HCT116 (cell line): ENCODE data around the gene AXIN2. TPM values are rescaled to one million over a fixed set of nuclear protein-coding genes. Genes with fewer than 3 reads are reported as not detected.

Source experiments
- ATAC-seq: fragments of 200-7000 bp; cut with Tn5 transposase; 2 replicates; pipeline ENCODE4 v1.9.1; 2020; ENCODE audit warnings: mild to moderate bottlenecking, moderate library complexity
- BruUV-seq: library from RNA; stranded (reverse); fragments of 400-500 nt; replicated peaks from 2 replicates; lab custom pipeline; 2021; lab: Mats Ljungman, UMichigan
- CTCF ChIA-PET: fragments of 300-600 bp; sonication (Branson Sonifier 250); formaldehyde crosslinking; loops from one replicate; lab custom pipeline; 2021; ENCODE audit warnings: antibody characterized with exemption; lab: Charles Lee
- POLR2A ChIA-PET: fragments of 300-600, 350-600 bp; sonication (Branson Sonifier 250); formaldehyde crosslinking; loops from one replicate; lab custom pipeline; 2021; ENCODE audit warnings: antibody characterized with exemption; lab: Charles Lee
- RAD21 ChIA-PET, 2 experiments: fragments of 300-600 bp; sonication (Branson Sonifier 250); formaldehyde crosslinking; loops; one replicate each; lab custom pipeline; 2023; ENCODE audit warnings: low total read pairs in 2 of 2; ENCODE audit not compliant: uncharacterized antibody in 2 of 2, unreplicated experiment in 2 of 2, low non-redundant PET in 1 of 2; lab: Charles Lee
- DNase-seq: peaks from one replicate; pipeline ENCODE4 v3.0.0-alpha.2; 2010; ENCODE audit warnings: low read depth, low spot score
- H2AFZ ChIP-seq: fragments of 200-600 bp; shearing (Covaris generic), sonication (generic); 2 replicates; pipeline ENCODE4 v1.6.1; 2017; ENCODE audit warnings: low read depth, mixed run types, mixed read lengths, antibody characterized with exemption, low read length; ENCODE audit not compliant: poor library complexity, severe bottlenecking
- H3K27ac ChIP-seq: 2 replicates; pipeline ENCODE4 v1.5.1; 2012; ENCODE audit warnings: low read depth, low read length
- H3K27me3 ChIP-seq: fragments of 200-600 bp; sonication (generic); 2 replicates; pipeline ENCODE4 v1.6.1; 2016; ENCODE audit warnings: mixed run types, low read length, mixed read lengths; ENCODE audit not compliant: insufficient read depth
- H3K36me3 ChIP-seq, 2 experiments: fragments of 200-500 bp in 1 of 2; fragments of 200-600 bp in 1 of 2; sonication (Bioruptor generic) in 1 of 2; sonication (generic) in 1 of 2; 2 replicates each; pipeline versions ENCODE4 v1.5.1 to v1.6.1; 2014 to 2016; ENCODE audit warnings: low read length in 2 of 2, inconsistent platforms in 1 of 2, mixed read lengths in 1 of 2, mixed run types in 1 of 2; ENCODE audit not compliant: insufficient read depth in 2 of 2, control insufficient read depth in 1 of 2
- H3K4me1 ChIP-seq, 2 experiments: fragments of 200-600 bp in 1 of 2; sonication (generic) in 1 of 2; 2 replicates each; pipeline versions ENCODE4 v1.5.1 to v1.6.1; 2012 to 2017; ENCODE audit warnings: low read length in 2 of 2, inconsistent platforms in 1 of 2, mild to moderate bottlenecking in 1 of 2, mixed read lengths in 1 of 2, mixed run types in 1 of 2, moderate library complexity in 1 of 2; ENCODE audit not compliant: insufficient read depth in 2 of 2, control insufficient read depth in 1 of 2
- H3K4me2 ChIP-seq: fragments of 200-600 bp; sonication (generic); 2 replicates; pipeline ENCODE4 v1.6.1; 2017; ENCODE audit warnings: mixed run types, low read length, mixed read lengths
- H3K4me3 ChIP-seq, 2 experiments: fragments of 200-600 bp in 1 of 2; sonication (generic) in 1 of 2; replicated peaks in 1 of 2; 2 replicates each; pipeline ENCODE4 v1.5.1; 2011 to 2016; ENCODE audit warnings: low read length in 2 of 2, control low read depth in 1 of 2, low read depth in 1 of 2, mild to moderate bottlenecking in 1 of 2, mixed read lengths in 1 of 2, mixed run types in 1 of 2
- H3K79me2 ChIP-seq: fragments of 200-600 bp; sonication (generic); 2 replicates; pipeline ENCODE4 v1.6.1; 2017; ENCODE audit warnings: mild to moderate bottlenecking, mixed run types, low read length, moderate library complexity, mixed read lengths; ENCODE audit not compliant: insufficient read depth
- H3K9ac ChIP-seq: fragments of 200-600 bp; sonication (generic); 2 replicates; pipeline ENCODE4 v1.6.1; 2016; ENCODE audit warnings: low read length, mixed read lengths
- H3K9me2 ChIP-seq: fragments of 200-600 bp; sonication (generic), shearing (Covaris generic); 2 replicates; pipeline ENCODE4 v1.6.1; 2017; ENCODE audit warnings: mixed run types, mild to moderate bottlenecking, moderate library complexity; ENCODE audit not compliant: insufficient read depth
- H3K9me3 ChIP-seq, 2 experiments: fragments of 200-500 bp in 1 of 2; fragments of 200-600 bp in 1 of 2; sonication (Bioruptor generic) in 1 of 2; sonication (generic) in 1 of 2; 2 replicates each; pipeline ENCODE4 v1.6.1; 2014 to 2017; ENCODE audit warnings: low read length in 2 of 2, mixed read lengths in 2 of 2, inconsistent platforms in 1 of 2, low read depth in 1 of 2, mild to moderate bottlenecking in 1 of 2, mixed run types in 1 of 2, moderate library complexity in 1 of 2; ENCODE audit not compliant: control insufficient read depth in 1 of 2, insufficient read depth in 1 of 2
- H4K20me1 ChIP-seq: fragments of 200-600 bp; sonication (generic), shearing (Covaris generic); 2 replicates; pipeline ENCODE4 v1.6.1; 2017; ENCODE audit warnings: mixed run types, mild to moderate bottlenecking, moderate library complexity; ENCODE audit not compliant: insufficient read depth
- CBX3 ChIP-seq: IDR thresholded peaks from 2 replicates; pipeline ENCODE4 v1.6.1; 2012; ENCODE audit warnings: low read depth
- ELF1 ChIP-seq: IDR thresholded peaks from 2 replicates; pipeline ENCODE4 v1.6.1; 2012; ENCODE audit warnings: low read depth, borderline replicate concordance
- EZH2 ChIP-seq: fragments of 200-600 bp; sonication (generic); IDR thresholded peaks from 2 replicates; pipeline ENCODE4 v1.6.1; 2017; ENCODE audit warnings: antibody characterized with exemption, mixed run types
- EZH2phosphoT487 ChIP-seq: fragments of 200-600 bp; IDR thresholded peaks from 2 replicates; pipeline ENCODE4 v1.6.1; 2018; ENCODE audit warnings: antibody characterized with exemption, borderline replicate concordance
- JUND ChIP-seq: IDR thresholded peaks from 2 replicates; pipeline ENCODE4 v1.6.1; 2012
- MAX ChIP-seq: IDR thresholded peaks from 2 replicates; pipeline ENCODE4 v1.6.1; 2012
- POLR2A ChIP-seq: IDR thresholded peaks from 2 replicates; pipeline ENCODE4 v1.7.0; 2011; ENCODE audit warnings: borderline replicate concordance; ENCODE audit not compliant: insufficient read depth, insufficient read length; ENCODE audit errors: extremely low read depth
- POLR2AphosphoS5 ChIP-seq: IDR thresholded peaks from 2 replicates; pipeline ENCODE4 v1.6.1; 2011; ENCODE audit warnings: mild to moderate bottlenecking, low read depth, low read length, moderate library complexity
- SIN3A ChIP-seq: IDR thresholded peaks from 2 replicates; pipeline ENCODE4 v1.6.1; 2012; ENCODE audit warnings: low read depth
- SP1 ChIP-seq: IDR thresholded peaks from 2 replicates; pipeline ENCODE4 v1.6.1; 2012; ENCODE audit warnings: low read depth
- TCF7L2 ChIP-seq: IDR thresholded peaks from 2 replicates; pipeline ENCODE4 v1.7.0; 2011; ENCODE audit warnings: borderline replicate concordance, inconsistent platforms; ENCODE audit not compliant: insufficient read depth, insufficient read length; ENCODE audit errors: extremely low read depth
- YY1 ChIP-seq: IDR thresholded peaks from 2 replicates; pipeline ENCODE4 v1.6.1; 2011; ENCODE audit warnings: low read length, low read depth, moderate library complexity, mild to moderate bottlenecking; ENCODE audit not compliant: insufficient replicate concordance; ENCODE audit errors: extremely low read depth
- ZFX ChIP-seq: fragments of 450-650 bp; IDR thresholded peaks from 2 replicates; pipeline ENCODE4 v1.6.1; 2017
- intact Hi-C: fragments of 100-400 bp; cut with micrococcal nuclease; formaldehyde crosslinking; loops from 2 replicates; pipeline ENCODE4 v1.10.0; 2022
- total RNA-seq: library from RNA; stranded (reverse); gene quantifications from one replicate; pipeline ENCODE4 v1.2.1, GENCODE V29; 2021; ENCODE audit not compliant: unreplicated experiment
- TF ChIP-seq, protein P1 (sequence below): IDR thresholded peaks from 2 replicates; pipeline ENCODE4 v1.6.1; 2012
- TF ChIP-seq, protein P2 (sequence below): IDR thresholded peaks from 2 replicates; pipeline ENCODE4 v1.6.1; 2012; ENCODE audit warnings: low read depth

The AXIN2 gene
- total RNA-seq, 1 experiment from 2014 or later = 7.1 TPM

- no peaks in the 10 kb centered on the region for H4K20me1 ChIP-seq
- ATAC-seq = no peak
- no peaks in the 10 kb centered on the region for H3K27me3 ChIP-seq
- no peak for DNase-seq
- CTCF ChIA-PET = no interaction called here
- H3K9ac ChIP-seq = no peak overlapping the region
- no peaks in the 10 kb centered on the region for H3K9me3 ChIP-seq
- peaks cover 7 to 24% of the 10 kb centered on the region in 2 experiments for H3K4me1 ChIP-seq
- peaks cover 32% of the 10 kb centered on the region for H3K79me2 ChIP-seq
- no peak overlapping the region for H3K27ac ChIP-seq
- TF ChIP-seq EZH2phosphoT487 (no peak), POLR2A (no peak), JUND (no peak), SP1 (no peak)
- intact Hi-C loops = no loop called here
- no TSS peak for BruUV-seq
- no peaks in the 10 kb centered on the region for H3K9me2 ChIP-seq
- RAD21 ChIA-PET = no interaction called here
- POLR2A ChIA-PET = no interaction called here
- peaks cover 0 to 24% of the 10 kb centered on the region in 2 experiments; a peak in 2 of 4 replicates for H3K36me3 ChIP-seq
- no peak overlapping the region for H3K4me3 ChIP-seq
- H3K4me2 ChIP-seq = no peak overlapping the region
- no peak overlapping the region for H2AFZ ChIP-seq
Measured at GRCh38 chr17:65553009-65553645, 8.3 kb downstream of the AXIN2 start.

DNA sequence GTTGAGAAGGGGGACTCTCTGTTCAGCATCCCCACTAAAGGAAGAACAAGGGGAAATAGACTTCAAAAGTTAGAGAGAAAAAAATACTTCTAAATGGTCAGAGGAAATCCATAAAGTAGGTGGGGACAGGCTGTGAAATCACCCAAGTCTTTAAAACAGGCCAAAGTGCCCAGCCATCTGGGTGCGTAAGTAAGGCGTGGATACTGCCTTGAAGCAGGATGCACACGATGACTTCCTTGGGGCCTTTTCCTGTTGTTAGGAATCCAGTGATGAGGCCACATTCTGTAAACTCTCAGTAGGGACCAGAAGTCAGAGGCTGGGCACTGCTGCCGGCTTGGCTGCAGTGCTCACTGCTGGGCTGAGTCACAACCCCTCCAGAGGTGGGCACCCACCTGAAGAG, 9.2 kb downstream of the AXIN2 start:
- Histone ChIP-seq H3K79me2 (peaks cover 32% of the 10 kb centered on the region), H3K9ac (no peak overlapping the region), H4K20me1 (no peaks in the 10 kb centered on the region), H2AFZ (no peak overlapping the region), H3K27me3 (no peaks in the 10 kb centered on the region), H3K4me2 (no peak overlapping the region), H3K9me2 (no peaks in the 10 kb centered on the region), H3K9me3 (no peaks in the 10 kb centered on the region), H3K27ac (no peak overlapping the region; the same call in 1 of the 2 replicates), H3K4me1 (peaks cover 7 to 19% of the 10 kb centered on the region in 2 experiments), H3K4me3 (no peak overlapping the region), H3K36me3 (peaks cover 0 to 29% of the 10 kb centered on the region in 2 experiments; a peak in 2 of 4 replicates)
- TF ChIP-seq ELF1 (no peak), MAX (no peak), EZH2 (no peak), POLR2AphosphoS5 (no peak), TCF7L2 (no peak), ZFX (no peak), POLR2A (no peak), CBX3 (no peak), YY1 (no peak), SIN3A (no peak), SP1 (no peak)
- TF ChIP-seq, protein P1, sequence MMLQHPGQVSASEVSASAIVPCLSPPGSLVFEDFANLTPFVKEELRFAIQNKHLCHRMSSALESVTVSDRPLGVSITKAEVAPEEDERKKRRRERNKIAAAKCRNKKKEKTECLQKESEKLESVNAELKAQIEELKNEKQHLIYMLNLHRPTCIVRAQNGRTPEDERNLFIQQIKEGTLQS = no peak
- TF ChIP-seq, protein P2, sequence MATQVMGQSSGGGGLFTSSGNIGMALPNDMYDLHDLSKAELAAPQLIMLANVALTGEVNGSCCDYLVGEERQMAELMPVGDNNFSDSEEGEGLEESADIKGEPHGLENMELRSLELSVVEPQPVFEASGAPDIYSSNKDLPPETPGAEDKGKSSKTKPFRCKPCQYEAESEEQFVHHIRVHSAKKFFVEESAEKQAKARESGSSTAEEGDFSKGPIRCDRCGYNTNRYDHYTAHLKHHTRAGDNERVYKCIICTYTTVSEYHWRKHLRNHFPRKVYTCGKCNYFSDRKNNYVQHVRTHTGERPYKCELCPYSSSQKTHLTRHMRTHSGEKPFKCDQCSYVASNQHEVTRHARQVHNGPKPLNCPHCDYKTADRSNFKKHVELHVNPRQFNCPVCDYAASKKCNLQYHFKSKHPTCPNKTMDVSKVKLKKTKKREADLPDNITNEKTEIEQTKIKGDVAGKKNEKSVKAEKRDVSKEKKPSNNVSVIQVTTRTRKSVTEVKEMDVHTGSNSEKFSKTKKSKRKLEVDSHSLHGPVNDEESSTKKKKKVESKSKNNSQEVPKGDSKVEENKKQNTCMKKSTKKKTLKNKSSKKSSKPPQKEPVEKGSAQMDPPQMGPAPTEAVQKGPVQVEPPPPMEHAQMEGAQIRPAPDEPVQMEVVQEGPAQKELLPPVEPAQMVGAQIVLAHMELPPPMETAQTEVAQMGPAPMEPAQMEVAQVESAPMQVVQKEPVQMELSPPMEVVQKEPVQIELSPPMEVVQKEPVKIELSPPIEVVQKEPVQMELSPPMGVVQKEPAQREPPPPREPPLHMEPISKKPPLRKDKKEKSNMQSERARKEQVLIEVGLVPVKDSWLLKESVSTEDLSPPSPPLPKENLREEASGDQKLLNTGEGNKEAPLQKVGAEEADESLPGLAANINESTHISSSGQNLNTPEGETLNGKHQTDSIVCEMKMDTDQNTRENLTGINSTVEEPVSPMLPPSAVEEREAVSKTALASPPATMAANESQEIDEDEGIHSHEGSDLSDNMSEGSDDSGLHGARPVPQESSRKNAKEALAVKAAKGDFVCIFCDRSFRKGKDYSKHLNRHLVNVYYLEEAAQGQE = no peak
- BruUV-seq = no TSS peak
- CTCF ChIA-PET = no interaction called here
- ATAC-seq (no peak), DNase-seq (no peak)
- POLR2A ChIA-PET = no interaction called here
- intact Hi-C loops = no loop called here
- RAD21 ChIA-PET = no interaction called here
